GM18951 (cell line): Measurements from ENCODE around the gene IRX2.

Source experiments
- POLR2A ChIP-seq: IDR thresholded peaks from 4 replicates; pipeline ENCODE4 v1.6.1; 2011; ENCODE audit warnings: mild to moderate bottlenecking; ENCODE audit not compliant: insufficient read length, insufficient read depth; ENCODE audit errors: extremely low read depth
- in situ Hi-C: fragments of 300-500 bp; cut with MboI; formaldehyde crosslinking; loops from one replicate; pipeline ENCODE4 v1.12.0; 2022; ENCODE audit warnings: low sequenced_read_pairs, mixed read lengths, inconsistent platforms; ENCODE audit not compliant: unreplicated experiment

IRX2 gene

GRCh38 chr5:2697446-2698200 lies 53.9 kb downstream of the IRX2 start:
- in situ Hi-C loops, result no loop called here
- TF ChIP-seq POLR2A, result no peak

- in situ Hi-C loops, result no loop called here
- TF ChIP-seq POLR2A, result no peak
Measured at GRCh38 chr5:2697041-2697440, 54.4 kb downstream of the IRX2 start.
